SK-N-MC (cell line): ENCODE results near the gene ESPN.
"Not testable (repeated sequence)": the region's sequence is repeated elsewhere in the genome, so short reads cannot be mapped to it uniquely, and the experiment has no call there.

Source experiments
- DNase-seq: peaks from one replicate; pipeline ENCODE4 v3.0.0-alpha.2; 2011; ENCODE audit warnings: low read depth, low spot score
- H3K27ac ChIP-seq: fragments of 200-600 bp; sonication (generic); 2 replicates; pipeline ENCODE4 v1.5.1; 2016; ENCODE audit warnings: mixed run types
- H3K36me3 ChIP-seq: fragments of 200-600 bp; sonication (generic); 2 replicates; pipeline ENCODE4 v1.6.1; 2017; ENCODE audit warnings: antibody characterized with exemption, low read length, mixed read lengths; ENCODE audit not compliant: insufficient read depth
- H3K4me3 ChIP-seq: fragments of 200-600 bp; sonication (generic); 2 replicates; pipeline ENCODE4 v1.5.1; 2016
- H3K9ac ChIP-seq: fragments of 200-600 bp; sonication (generic); 2 replicates; pipeline ENCODE4 v1.8.0; 2017; ENCODE audit warnings: mixed run types, mixed read lengths; ENCODE audit not compliant: insufficient read length
- H3K9me3 ChIP-seq: fragments of 200-600 bp; sonication (generic); 2 replicates; pipeline ENCODE4 v1.6.1; 2017; ENCODE audit warnings: low read depth, mild to moderate bottlenecking, antibody characterized with exemption, low read length, moderate library complexity, mixed read lengths
- EZH2 ChIP-seq: fragments of 200-600 bp; sonication (generic); IDR thresholded peaks from one replicate; pipeline ENCODE4 v1.6.1; 2017; ENCODE audit warnings: antibody characterized with exemption
- FOXP2 ChIP-seq: optimal IDR thresholded peaks from 2 replicates; pipeline ENCODE3; 2011; ENCODE audit warnings: mild to moderate bottlenecking, moderate library complexity; ENCODE audit not compliant: insufficient read depth; ENCODE audit errors: extremely low read length, control extremely low read depth
- POLR2AphosphoS5 ChIP-seq: IDR thresholded peaks from 2 replicates; pipeline ENCODE4 v1.6.1; 2012; ENCODE audit warnings: mild to moderate bottlenecking, low read depth, low read length, borderline replicate concordance

The ESPN gene

DNA sequence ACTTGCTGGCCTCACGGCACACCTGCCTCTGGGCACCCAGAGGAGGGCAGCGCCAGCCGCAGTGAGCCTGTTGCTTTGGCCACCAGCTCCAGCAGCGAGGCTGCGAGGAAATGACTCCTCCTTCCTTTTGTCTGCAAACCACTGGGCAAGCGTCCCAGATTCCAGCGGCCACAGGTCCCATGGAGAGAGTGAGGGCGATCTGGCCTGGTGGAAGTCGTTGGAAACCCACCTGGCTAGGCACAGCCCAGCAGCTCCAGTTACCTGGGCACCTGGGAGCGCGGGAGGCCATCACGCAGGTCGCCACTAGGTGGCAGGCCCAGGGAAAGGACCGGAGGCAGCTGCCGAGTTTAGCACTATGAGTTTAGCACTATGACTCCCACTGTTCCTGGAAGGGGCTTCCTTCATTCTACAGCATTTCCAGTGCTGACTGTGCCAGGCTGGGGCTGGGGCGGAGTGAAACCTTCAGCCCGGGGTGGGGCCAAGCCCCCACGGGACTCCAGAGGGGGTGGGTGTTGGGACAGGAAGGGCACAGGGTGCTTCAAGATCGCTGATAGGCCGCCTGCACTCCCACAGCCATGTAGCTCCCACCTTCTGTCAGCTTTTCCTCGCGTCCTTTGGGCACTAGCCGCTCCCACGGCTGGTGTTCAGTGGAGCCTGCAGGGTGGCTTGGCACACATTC lies 1.1 kb upstream of the ESPN start:
- no peak for TF ChIP-seq EZH2
- H3K4me3 ChIP-seq = 0 out of 2 replicates have a peak overlapping the region, but pooled peaks have one; percentile 9
- H3K27ac ChIP-seq = no peak overlapping the region
- H3K9me3 ChIP-seq = no peaks in the 10 kb centered on the region
- H3K9ac ChIP-seq = no peak overlapping the region
- H3K36me3 ChIP-seq = no peaks in the 10 kb centered on the region
- DNase-seq = no peak

- Histone ChIP-seq H3K9ac (no peak overlapping the region), H3K4me3 (0 out of 2 replicates have a peak overlapping the region, but pooled peaks have one; percentile 9), H3K27ac (no peak overlapping the region), H3K9me3 (no peaks in the 10 kb centered on the region), H3K36me3 (no peaks in the 10 kb centered on the region)
- no peak for DNase-seq
- TF ChIP-seq POLR2AphosphoS5 = no peak
- TF ChIP-seq EZH2 = peak; percentile 87
Observed at GRCh38 chr1:6424000-6424565, 493 bp upstream of the ESPN start.

- Histone ChIP-seq H3K4me3 (no peak overlapping the region), H3K9me3 (no peaks in the 10 kb centered on the region), H3K9ac (no peak overlapping the region), H3K27ac (no peak overlapping the region), H3K36me3 (no peaks in the 10 kb centered on the region)
- TF ChIP-seq EZH2 (no peak), FOXP2 (no peak), POLR2AphosphoS5 (no peak)
- DNase-seq = no peak
Observed at GRCh38 chr1:6425658-6426057, 1.1 kb downstream of the ESPN start.

- H3K9me3 ChIP-seq = no peaks in the 10 kb centered on the region
- no peak overlapping the region for H3K9ac ChIP-seq
- no peak for DNase-seq
- TF ChIP-seq EZH2 (no peak), POLR2AphosphoS5 (no peak), FOXP2 (no peak)
- H3K27ac ChIP-seq = no peak overlapping the region
- H3K4me3 ChIP-seq = no peak overlapping the region
- H3K36me3 ChIP-seq = no peaks in the 10 kb centered on the region
Observed at GRCh38 chr1:6426277-6426971, 1.8 kb downstream of the ESPN start.

- no peaks in the 10 kb centered on the region for H3K36me3 ChIP-seq
- H3K9ac ChIP-seq = no peak overlapping the region
Observed at GRCh38 chr1:6426972-6427350, 2.4 kb downstream of the ESPN start.

DNA sequence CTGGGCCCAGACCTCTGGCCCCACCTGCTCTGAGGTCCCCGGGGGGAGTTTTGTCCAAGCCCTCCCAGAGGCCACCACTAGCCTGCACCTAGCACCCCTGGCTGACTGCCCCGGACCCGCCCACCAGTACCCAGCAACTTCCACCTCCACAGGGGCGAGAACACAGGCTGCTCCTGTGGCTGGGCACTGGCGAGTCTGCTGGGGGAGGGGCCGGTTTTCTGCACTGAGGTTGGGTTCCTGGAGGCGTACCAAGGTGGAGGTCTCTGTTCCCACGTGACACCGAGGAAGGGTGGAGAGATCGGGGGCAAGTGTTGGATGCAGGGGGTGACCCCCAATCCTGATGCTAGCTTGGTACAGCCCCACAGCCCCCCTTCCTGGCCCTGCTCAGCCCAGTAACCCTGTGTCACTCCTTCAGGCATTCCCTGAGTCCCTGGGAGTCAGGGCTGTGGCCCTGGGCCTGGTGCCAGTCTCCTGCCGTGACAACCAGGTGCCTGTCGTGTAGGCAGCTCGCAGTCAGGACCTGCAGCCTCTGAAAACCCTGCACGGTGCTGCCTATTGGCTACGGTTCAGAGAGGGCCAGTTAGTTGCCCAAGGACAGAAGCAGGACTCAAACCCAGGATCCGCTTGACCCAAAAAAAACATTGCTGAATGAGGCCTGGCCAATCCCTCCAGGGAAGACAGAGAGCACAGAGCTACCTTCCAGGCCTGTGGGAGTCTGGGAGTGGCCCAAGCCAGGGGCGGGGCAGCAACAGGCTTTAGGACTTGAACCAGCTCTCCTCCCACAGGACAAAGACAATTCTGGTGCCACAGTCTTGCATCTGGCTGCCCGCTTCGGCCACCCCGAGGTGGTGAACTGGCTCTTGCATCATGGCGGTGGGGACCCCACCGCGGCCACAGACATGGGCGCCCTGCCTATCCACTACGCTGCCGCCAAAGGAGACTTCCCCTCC lies 3.1 kb downstream of the ESPN start:
- Histone ChIP-seq H3K27ac (no peak overlapping the region), H3K4me3 (no peak overlapping the region), H3K9ac (no peak overlapping the region), H3K9me3 (no peaks in the 10 kb centered on the region), H3K36me3 (no peaks in the 10 kb centered on the region)
- TF ChIP-seq POLR2AphosphoS5 (no peak), FOXP2 (no peak), EZH2 (no peak)
- DNase-seq = no peak

More at GRCh38 chr1:6426972-6427350, 2.4 kb downstream of the ESPN start:
- TF ChIP-seq FOXP2 = no peak
- no peak overlapping the region for H3K27ac ChIP-seq
- H3K4me3 ChIP-seq = no peak overlapping the region
- no peak for DNase-seq
- H3K9me3 ChIP-seq = no peaks in the 10 kb centered on the region

GRCh38 chr1:6428453-6428852 lies 3.9 kb downstream of the ESPN start:
- H3K9ac ChIP-seq, H3K36me3 ChIP-seq, H3K9me3 ChIP-seq, H3K27ac ChIP-seq, DNase-seq, H3K4me3 ChIP-seq: not testable (repeated sequence)

- not testable (repeated sequence) for H3K9ac ChIP-seq, H3K27ac ChIP-seq, DNase-seq, H3K4me3 ChIP-seq, H3K9me3 ChIP-seq, H3K36me3 ChIP-seq
Observed at GRCh38 chr1:6429660-6430411, 5.3 kb downstream of the ESPN start.

DNA sequence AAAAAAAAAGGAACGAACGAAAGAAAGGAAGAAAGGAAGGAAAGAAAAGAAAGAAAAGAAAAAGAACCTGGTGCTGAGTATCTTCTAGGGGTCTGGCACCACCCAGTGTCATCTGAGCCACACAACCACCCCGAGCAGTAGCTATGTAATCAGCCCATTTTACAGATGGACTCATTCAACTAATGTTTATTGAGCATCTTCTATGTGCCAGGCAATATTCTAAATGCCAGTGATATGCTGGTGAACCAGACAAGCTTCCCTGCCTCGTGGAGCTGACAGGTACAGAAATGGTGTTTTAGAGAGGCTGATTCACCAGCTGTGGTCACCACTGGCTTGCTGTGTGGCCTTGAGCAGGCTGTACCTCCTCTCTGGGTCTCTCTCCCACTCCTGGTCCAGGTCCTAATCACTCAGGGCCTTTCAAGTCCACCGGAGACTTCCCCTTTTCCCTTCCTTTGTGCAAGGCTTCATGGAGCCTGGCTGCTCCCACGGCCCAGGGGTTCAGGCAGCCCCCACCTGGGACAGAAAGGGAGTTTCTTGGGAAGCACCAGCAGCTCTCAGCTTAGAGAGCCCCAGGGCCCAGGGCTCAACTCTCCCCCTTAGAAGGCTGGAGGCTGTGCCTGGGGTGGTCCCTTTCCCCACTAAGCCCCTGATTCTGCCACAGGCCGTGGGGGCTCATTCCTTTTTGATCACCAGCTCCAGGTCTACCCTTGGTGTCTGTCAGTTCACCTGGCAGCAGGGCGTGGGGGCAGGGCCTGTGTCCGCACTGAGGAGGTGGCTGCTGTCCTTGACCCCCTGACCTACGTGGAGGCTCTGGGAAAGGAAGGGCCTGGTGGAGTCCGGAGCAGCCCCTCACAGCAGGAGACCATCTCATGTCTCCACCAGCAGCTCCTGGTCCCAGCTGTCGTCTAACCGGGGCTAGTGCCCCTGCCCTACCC lies 7.3 kb downstream of the ESPN start:
- DNase-seq, H3K9ac ChIP-seq, H3K36me3 ChIP-seq, H3K4me3 ChIP-seq, H3K27ac ChIP-seq, H3K9me3 ChIP-seq: not testable (repeated sequence)
